ENCODE data around the gene CCDC61.

Gene CCDC61

GRCh38 chr19:46022061-46022430, 26.8 kb downstream of the CCDC61 start:
- H3K4me1 ChIP-seq (ENCODE audit: control insufficient read depth in 5 of 5, insufficient read depth in 5 of 5, low read length in 5 of 5): peaks cover 0 to 2% (median 0%) of the 10 kb centered on the region in 5 donors
- peaks cover 0 to 6% (median 0%) of the 10 kb centered on the region in 5 donors for H3K36me3 ChIP-seq (ENCODE audit: control insufficient read depth in 5 of 5, insufficient read depth in 5 of 5, low read length in 5 of 5)
- H3K9ac ChIP-seq (ENCODE audit: low read length in 5 of 5): no peak overlapping the region
- H3K9me3 ChIP-seq (ENCODE audit: control insufficient read depth in 5 of 5, low read length in 5 of 5): no peaks in the 10 kb centered on the region
- H3K4me3 ChIP-seq (ENCODE audit: low read depth in 1 of 5, low read length in 5 of 5): no peak overlapping the region
- H3K27me3 ChIP-seq (ENCODE audit: control insufficient read depth in 5 of 5, insufficient read depth in 4 of 5, low read length in 5 of 5): peaks cover 7 to 34% (median 33%) of the 10 kb centered on the region in 5 donors
- H3K27ac ChIP-seq (ENCODE audit: low read depth, low read length): no peak overlapping the region

- peak within 1 kb of the TSS in 1 of 5 donors; percentile 24 for H3K9ac ChIP-seq (ENCODE audit: low read length in 5 of 5)
These were observed 27.4 kb downstream of the CCDC61 start, which contains the start of gene PGLYRP1 for GRCh38 chr19:46022431-46023310. Gene PGLYRP1 (minus strand): TSS chr19:46023053. CDS start chr19:46023021, 32 bp downstream.

GRCh38 chr19:46023311-46023779, 28.1 kb downstream of the CCDC61 start:
- Histone ChIP-seq H3K4me1 (ENCODE audit: control insufficient read depth in 5 of 5, insufficient read depth in 5 of 5, low read length in 5 of 5) (no peaks in the 10 kb centered on the region), H3K9ac (ENCODE audit: low read length in 5 of 5) (no peak overlapping the region), H3K9me3 (ENCODE audit: control insufficient read depth in 5 of 5, low read length in 5 of 5) (no peaks in the 10 kb centered on the region), H3K27me3 (ENCODE audit: control insufficient read depth in 5 of 5, insufficient read depth in 4 of 5, low read length in 5 of 5) (peaks cover 7 to 37% (median 33%) of the 10 kb centered on the region in 5 donors), H3K27ac (ENCODE audit: low read depth, low read length) (no peak overlapping the region), H3K4me3 (ENCODE audit: low read depth in 1 of 5, low read length in 5 of 5) (no peak overlapping the region), H3K36me3 (ENCODE audit: control insufficient read depth in 5 of 5, insufficient read depth in 5 of 5, low read length in 5 of 5) (peaks cover 0 to 1% (median 0%) of the 10 kb centered on the region in 5 donors)

More at GRCh38 chr19:46022431-46023310, 27.4 kb downstream of the CCDC61 start, which contains the start of gene PGLYRP1:
- H3K36me3 ChIP-seq (ENCODE audit: control insufficient read depth in 5 of 5, insufficient read depth in 5 of 5, low read length in 5 of 5): peaks cover 0 to 6% (median 0%) of the 10 kb centered on the region in 5 donors
- H3K4me1 ChIP-seq (ENCODE audit: control insufficient read depth in 5 of 5, insufficient read depth in 5 of 5, low read length in 5 of 5): no peaks in the 10 kb centered on the region
- no peak within 1 kb of the TSS for H3K4me3 ChIP-seq (ENCODE audit: low read depth in 1 of 5, low read length in 5 of 5)
- H3K9me3 ChIP-seq (ENCODE audit: control insufficient read depth in 5 of 5, low read length in 5 of 5): no peaks in the 10 kb centered on the region
- no peak within 1 kb of the TSS for H3K27ac ChIP-seq (ENCODE audit: low read depth, low read length)
- peaks cover 7 to 35% (median 33%) of the 10 kb centered on the region in 5 donors for H3K27me3 ChIP-seq (ENCODE audit: control insufficient read depth in 5 of 5, insufficient read depth in 4 of 5, low read length in 5 of 5)

- peaks cover 7 to 40% (median 33%) of the 10 kb centered on the region in 5 donors for H3K27me3 ChIP-seq (ENCODE audit: control insufficient read depth in 5 of 5, insufficient read depth in 4 of 5, low read length in 5 of 5)
These were observed 30.6 kb downstream of the CCDC61 start for GRCh38 chr19:46025835-46026234.

GRCh38 chr19:46030812-46031550, 35.7 kb downstream of the CCDC61 start:
- Histone ChIP-seq H3K9ac (ENCODE audit: low read length in 5 of 5) (no peak overlapping the region), H3K36me3 (ENCODE audit: control insufficient read depth in 5 of 5, insufficient read depth in 5 of 5, low read length in 5 of 5) (no peaks in the 10 kb centered on the region), H3K4me3 (ENCODE audit: low read depth in 1 of 5, low read length in 5 of 5) (no peak overlapping the region), H3K9me3 (ENCODE audit: control insufficient read depth in 5 of 5, low read length in 5 of 5) (no peaks in the 10 kb centered on the region), H3K27me3 (ENCODE audit: control insufficient read depth in 5 of 5, insufficient read depth in 4 of 5, low read length in 5 of 5) (peaks cover 4 to 39% (median 14%) of the 10 kb centered on the region in 5 donors), H3K27ac (ENCODE audit: low read depth, low read length) (no peak overlapping the region), H3K4me1 (ENCODE audit: control insufficient read depth in 5 of 5, insufficient read depth in 5 of 5, low read length in 5 of 5) (no peaks in the 10 kb centered on the region)

More at GRCh38 chr19:46025835-46026234, 30.6 kb downstream of the CCDC61 start:
- Histone ChIP-seq H3K9ac (ENCODE audit: low read length in 5 of 5) (no peak overlapping the region), H3K36me3 (ENCODE audit: control insufficient read depth in 5 of 5, insufficient read depth in 5 of 5, low read length in 5 of 5) (no peaks in the 10 kb centered on the region), H3K27ac (ENCODE audit: low read depth, low read length) (no peak overlapping the region), H3K4me1 (ENCODE audit: control insufficient read depth in 5 of 5, insufficient read depth in 5 of 5, low read length in 5 of 5) (no peaks in the 10 kb centered on the region), H3K4me3 (ENCODE audit: low read depth in 1 of 5, low read length in 5 of 5) (no peak overlapping the region), H3K9me3 (ENCODE audit: control insufficient read depth in 5 of 5, low read length in 5 of 5) (no peaks in the 10 kb centered on the region)

- no peaks in the 10 kb centered on the region for H3K4me1 ChIP-seq (ENCODE audit: control insufficient read depth in 5 of 5, insufficient read depth in 5 of 5, low read length in 5 of 5)
- H3K27me3 ChIP-seq (ENCODE audit: control insufficient read depth in 5 of 5, insufficient read depth in 4 of 5, low read length in 5 of 5): peaks cover 0 to 36% (median 18%) of the 10 kb centered on the region in 5 donors
- no peaks in the 10 kb centered on the region for H3K9me3 ChIP-seq (ENCODE audit: control insufficient read depth in 5 of 5, low read length in 5 of 5)
- no peak overlapping the region for H3K9ac ChIP-seq (ENCODE audit: low read length in 5 of 5)
- no peak overlapping the region for H3K4me3 ChIP-seq (ENCODE audit: low read depth in 1 of 5, low read length in 5 of 5)
- no peak overlapping the region for H3K27ac ChIP-seq (ENCODE audit: low read depth, low read length)
- no peaks in the 10 kb centered on the region for H3K36me3 ChIP-seq (ENCODE audit: control insufficient read depth in 5 of 5, insufficient read depth in 5 of 5, low read length in 5 of 5)
These were observed 36.7 kb downstream of the CCDC61 start for GRCh38 chr19:46031781-46032596.

GRCh38 chr19:46032597-46033025, 37.3 kb downstream of the CCDC61 start:
- H3K4me1 ChIP-seq (ENCODE audit: control insufficient read depth in 5 of 5, insufficient read depth in 5 of 5, low read length in 5 of 5): no peaks in the 10 kb centered on the region
- no peak overlapping the region for H3K27ac ChIP-seq (ENCODE audit: low read depth, low read length)
- H3K9me3 ChIP-seq (ENCODE audit: control insufficient read depth in 5 of 5, low read length in 5 of 5): no peaks in the 10 kb centered on the region
- H3K36me3 ChIP-seq (ENCODE audit: control insufficient read depth in 5 of 5, insufficient read depth in 5 of 5, low read length in 5 of 5): no peaks in the 10 kb centered on the region
- H3K27me3 ChIP-seq (ENCODE audit: control insufficient read depth in 5 of 5, insufficient read depth in 4 of 5, low read length in 5 of 5): peaks cover 0 to 36% (median 18%) of the 10 kb centered on the region in 5 donors
- H3K4me3 ChIP-seq (ENCODE audit: low read depth in 1 of 5, low read length in 5 of 5): no peak overlapping the region
- no peak overlapping the region for H3K9ac ChIP-seq (ENCODE audit: low read length in 5 of 5)

GRCh38 chr19:46033401-46033800, 38.1 kb downstream of the CCDC61 start:
- peaks cover 0 to 33% (median 18%) of the 10 kb centered on the region in 5 donors for H3K27me3 ChIP-seq (ENCODE audit: control insufficient read depth in 5 of 5, insufficient read depth in 4 of 5, low read length in 5 of 5)
- H3K27ac ChIP-seq (ENCODE audit: low read depth, low read length): no peak overlapping the region
- H3K4me1 ChIP-seq (ENCODE audit: control insufficient read depth in 5 of 5, insufficient read depth in 5 of 5, low read length in 5 of 5): no peaks in the 10 kb centered on the region
- H3K9ac ChIP-seq (ENCODE audit: low read length in 5 of 5): no peak overlapping the region
- H3K36me3 ChIP-seq (ENCODE audit: control insufficient read depth in 5 of 5, insufficient read depth in 5 of 5, low read length in 5 of 5): no peaks in the 10 kb centered on the region
- H3K4me3 ChIP-seq (ENCODE audit: low read depth in 1 of 5, low read length in 5 of 5): no peak overlapping the region
- no peaks in the 10 kb centered on the region for H3K9me3 ChIP-seq (ENCODE audit: control insufficient read depth in 5 of 5, low read length in 5 of 5)

GRCh38 chr19:46035546-46035945, 40.3 kb downstream of the CCDC61 start:
- no peak overlapping the region for H3K9ac ChIP-seq (ENCODE audit: low read length in 5 of 5)
- H3K4me1 ChIP-seq (ENCODE audit: control insufficient read depth in 5 of 5, insufficient read depth in 5 of 5, low read length in 5 of 5): no peaks in the 10 kb centered on the region
- no peaks in the 10 kb centered on the region for H3K9me3 ChIP-seq (ENCODE audit: control insufficient read depth in 5 of 5, low read length in 5 of 5)
- peaks cover 0 to 42% (median 21%) of the 10 kb centered on the region in 5 donors for H3K27me3 ChIP-seq (ENCODE audit: control insufficient read depth in 5 of 5, insufficient read depth in 4 of 5, low read length in 5 of 5)
- H3K36me3 ChIP-seq (ENCODE audit: control insufficient read depth in 5 of 5, insufficient read depth in 5 of 5, low read length in 5 of 5): no peaks in the 10 kb centered on the region
- H3K4me3 ChIP-seq (ENCODE audit: low read depth in 1 of 5, low read length in 5 of 5): no peak overlapping the region
- no peak overlapping the region for H3K27ac ChIP-seq (ENCODE audit: low read depth, low read length)

Data from subcutaneous abdominal adipose tissue (tissue), 5 donors.